Kidney tubule cell (primary cell): Measurements from ENCODE around the gene PCBP4.
A peak's percentile ranks its signal among the peaks of the same experiment; 100 is the strongest.

Experiments
- DNase-seq: peaks from one replicate; pipeline ENCODE4 v3.0.0-alpha.2; 2018; ENCODE audit warnings: low spot score

PCBP4 gene

GRCh38 chr3:51967384-51968169 lies at the start of gene PCBP4:
TSS of gene PCBP4 (minus strand) at chr3:51967454. CDS start at chr3:51961240, 6,214 bp downstream.
- peak; percentile 68 for DNase-seq

DNA sequence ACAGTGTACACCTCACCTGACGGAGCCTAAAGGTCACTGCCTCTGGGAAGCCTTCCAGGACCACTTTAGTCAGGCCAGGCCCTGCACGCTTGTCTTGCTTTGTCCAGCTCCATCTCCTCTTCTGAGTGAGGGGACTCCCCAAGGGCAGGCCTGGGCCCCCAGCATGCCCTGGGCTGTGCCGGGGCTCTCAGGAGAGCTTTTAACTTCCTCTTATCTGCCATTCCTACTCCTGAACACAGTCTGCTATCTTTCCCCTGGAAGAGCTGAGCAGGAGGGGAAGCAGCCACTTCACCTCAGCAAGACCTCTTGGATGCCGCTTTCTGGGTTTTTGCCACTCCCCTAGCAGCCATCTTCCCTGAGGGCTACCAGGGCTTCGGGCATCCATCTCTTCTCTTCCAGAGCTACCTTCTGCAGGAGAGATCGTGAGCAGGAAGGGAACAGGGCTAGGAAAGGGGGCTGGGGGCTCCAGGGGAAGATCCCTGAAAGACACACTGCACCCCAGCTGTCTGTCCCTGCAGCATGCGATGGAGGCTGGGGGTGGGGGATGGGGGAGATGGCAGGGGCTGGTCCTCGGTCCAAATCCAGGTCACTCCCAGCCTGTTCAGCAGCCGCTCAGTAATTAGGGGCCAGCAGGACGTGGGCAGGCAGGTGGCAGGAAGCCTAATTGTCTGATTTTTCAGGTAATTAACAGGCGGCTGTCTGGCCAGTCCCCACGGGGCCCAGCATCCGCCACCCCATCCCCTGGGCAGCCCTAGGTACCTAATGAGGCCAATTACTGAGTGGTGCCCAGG lies 48.4 kb upstream of the PCBP4 start:
- DNase-seq, result no peak

DNA sequence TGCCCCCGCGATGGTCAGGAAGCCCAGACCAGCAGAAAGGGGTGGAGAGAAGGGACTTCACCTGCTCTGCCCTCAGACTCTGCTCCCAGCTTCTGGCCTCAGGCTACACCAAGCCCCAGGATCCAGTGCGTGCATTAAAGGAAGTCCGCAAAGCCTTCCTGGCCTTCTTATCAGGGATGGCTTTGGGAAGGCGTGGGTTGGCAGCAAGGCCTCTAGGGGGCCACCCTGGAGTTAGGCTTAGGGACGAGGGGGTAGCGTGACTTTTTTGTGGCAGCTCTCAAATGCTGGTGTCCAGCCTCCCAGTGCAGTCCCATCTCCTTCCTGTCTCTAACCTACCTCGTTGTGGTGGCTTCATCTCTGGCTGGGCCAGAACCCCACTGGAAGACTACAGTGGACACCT lies 47.4 kb upstream of the PCBP4 start:
- DNase-seq, result no peak

GRCh38 chr3:52013802-52014598 lies 46.7 kb upstream of the PCBP4 start:
- no peak for DNase-seq

GRCh38 chr3:52012699-52013098 lies 45.4 kb upstream of the PCBP4 start:
- DNase-seq, result no peak

DNA sequence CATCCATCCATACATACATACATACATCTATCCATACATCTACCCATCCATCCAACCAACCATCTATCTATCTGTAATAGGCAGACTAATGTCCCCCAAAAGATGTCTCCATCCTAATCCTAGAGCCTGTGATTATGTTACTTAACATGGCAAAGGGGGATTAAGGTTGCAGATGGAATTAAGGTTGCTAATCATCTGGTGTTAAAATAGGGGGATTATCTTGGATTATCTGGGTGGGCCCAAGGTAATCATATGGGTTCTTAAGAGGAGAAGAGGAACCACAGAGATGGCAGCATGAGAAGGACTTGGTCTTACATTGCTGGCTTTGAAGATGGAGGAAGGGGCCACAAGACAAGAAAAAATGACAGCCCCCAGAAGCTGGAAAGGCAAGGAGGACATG lies 43.2 kb upstream of the PCBP4 start:
- no peak for DNase-seq

DNA sequence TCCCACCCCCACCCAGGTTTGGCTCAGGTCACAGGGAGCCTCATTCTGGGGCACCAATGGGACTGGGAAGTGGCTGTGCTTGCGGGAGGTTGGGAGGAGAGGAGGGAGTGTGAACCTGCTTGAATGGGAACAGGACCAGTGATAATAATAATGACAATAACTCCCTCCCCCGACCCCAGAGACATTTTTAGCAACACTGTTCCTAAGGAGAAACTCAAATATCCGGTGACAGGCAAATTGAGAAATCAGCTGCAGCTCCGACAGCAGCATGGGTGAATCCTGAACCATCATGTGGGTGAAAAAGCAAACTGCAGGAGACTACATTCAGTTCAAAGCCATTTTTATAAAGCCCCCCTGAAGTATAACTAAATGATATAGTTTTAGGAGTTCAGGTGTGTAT lies 40.0 kb upstream of the PCBP4 start:
- no peak for DNase-seq

GRCh38 chr3:52006820-52007133 lies 39.5 kb upstream of the PCBP4 start:
- DNase-seq, result no peak

- DNase-seq, result no peak
Observed at GRCh38 chr3:52006017-52006819, 39.0 kb upstream of the PCBP4 start.

GRCh38 chr3:52005571-52005986 lies 38.3 kb upstream of the PCBP4 start:
- peak; percentile 70 for DNase-seq

- no peak for DNase-seq
Observed at GRCh38 chr3:52004906-52005395, 37.7 kb upstream of the PCBP4 start.

DNA sequence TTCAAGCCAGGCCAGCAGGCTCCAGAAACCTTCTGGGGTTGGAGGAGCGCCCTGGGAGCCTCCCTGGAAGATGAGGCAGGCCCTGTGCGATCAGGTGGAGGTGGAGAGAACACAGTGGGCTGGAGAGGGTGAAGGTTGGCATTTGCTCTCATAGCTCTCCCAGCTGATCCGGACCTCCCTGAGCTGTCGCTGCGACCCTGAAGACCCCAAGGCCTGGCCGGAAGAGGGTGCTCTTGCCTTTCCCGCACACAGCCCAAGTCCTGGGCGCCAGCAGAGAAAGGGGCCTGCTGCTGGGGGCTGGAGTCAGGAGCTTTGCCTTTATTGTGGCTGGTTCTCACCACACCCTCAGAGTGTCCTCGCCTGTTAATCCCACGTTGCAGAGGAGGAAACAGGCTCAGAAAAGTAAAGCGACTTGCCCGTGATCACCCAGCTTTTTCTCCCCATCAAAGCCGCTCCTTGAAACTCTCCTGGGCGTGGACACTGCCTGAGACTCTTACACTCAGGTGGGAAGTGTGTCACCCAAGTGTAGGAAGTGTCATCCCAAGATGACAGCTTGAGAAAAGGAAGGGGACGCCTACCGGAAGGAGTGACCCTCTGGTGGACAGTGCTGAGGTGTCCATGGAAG lies 37.0 kb upstream of the PCBP4 start:
- no peak for DNase-seq

DNA sequence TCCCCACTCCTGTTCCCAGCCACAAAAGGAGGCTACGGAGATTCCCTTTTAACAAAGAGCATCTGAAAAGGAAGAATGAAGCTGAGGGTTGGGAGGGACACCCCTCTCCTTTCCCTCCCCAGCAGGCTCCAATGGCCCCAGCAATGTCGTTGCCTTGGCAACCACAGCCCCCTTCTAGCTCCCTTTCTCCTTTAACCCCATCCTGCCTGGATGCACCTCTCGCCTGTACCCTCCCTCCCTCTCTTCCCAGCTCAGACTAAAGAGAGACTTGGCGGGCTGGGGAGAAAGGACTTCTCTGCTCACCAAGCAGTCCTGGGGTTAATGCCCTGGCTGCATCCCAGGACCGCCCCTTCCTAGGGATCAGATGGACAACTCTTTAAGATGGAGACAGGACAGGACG lies 35.5 kb upstream of the PCBP4 start:
- no peak for DNase-seq

GRCh38 chr3:52001443-52001974 lies 34.3 kb upstream of the PCBP4 start:
- DNase-seq, result peak; percentile 74

GRCh38 chr3:51999846-52000245 lies 32.6 kb upstream of the PCBP4 start:
- DNase-seq, result no peak

GRCh38 chr3:51998774-51999173 lies 31.5 kb upstream of the PCBP4 start:
- no peak for DNase-seq

- peak; percentile 89 for DNase-seq
Observed at GRCh38 chr3:51997935-51998596, 30.8 kb upstream of the PCBP4 start.

GRCh38 chr3:51997172-51997571 lies 29.9 kb upstream of the PCBP4 start:
- DNase-seq, result no peak

DNA sequence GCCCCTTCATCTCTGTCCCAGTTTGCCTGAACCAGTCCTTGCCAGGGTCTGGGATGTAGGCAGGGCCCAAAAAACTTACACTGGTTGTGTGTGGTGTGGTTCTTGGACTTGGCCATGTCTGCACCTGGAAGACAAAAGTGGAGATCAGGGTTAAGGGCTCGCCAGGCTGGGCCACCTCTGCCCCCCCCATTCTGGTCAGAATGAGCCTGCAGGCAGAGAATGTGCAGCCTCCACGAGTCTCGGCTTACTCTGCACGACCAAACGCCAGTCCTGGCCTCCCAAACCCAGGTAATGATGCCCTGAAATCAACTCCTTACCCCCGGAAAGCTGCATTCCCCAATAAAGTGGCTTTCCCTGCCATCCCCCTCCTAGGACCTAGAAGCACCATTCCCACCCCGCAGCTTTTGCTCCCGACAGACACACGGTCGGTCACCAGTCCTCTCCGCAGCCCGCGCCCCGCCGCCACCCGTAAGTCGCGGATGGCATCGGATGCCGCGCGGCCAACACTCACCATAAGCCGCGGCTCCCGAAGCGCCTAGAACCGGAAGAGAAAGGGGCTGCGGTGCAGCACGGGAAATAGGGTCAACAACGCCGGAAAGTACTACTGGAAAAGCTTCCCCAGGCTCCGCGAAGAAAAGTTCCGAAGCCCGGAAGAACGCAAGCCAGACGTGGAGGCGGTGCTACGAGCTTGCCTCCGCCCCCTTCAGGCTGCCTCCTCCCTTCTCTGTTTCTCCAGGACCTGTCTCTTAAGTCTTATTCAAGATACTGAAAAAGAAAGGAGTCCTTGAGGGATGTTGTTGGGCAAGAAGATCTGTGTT lies 28.3 kb upstream of the PCBP4 start, which contains the start of gene RPL29:
RPL29 (minus strand) TSS at position 550 of the 818 bp plus-strand sequence; CDS start at position 116, 434 bp downstream.
- peak; percentile 95 for DNase-seq
